Transverse colon (tissue), 4 donors: ENCODE data around the gene BTRC.

Experiments
- EP300 ChIP-seq: sonication (generic); formaldehyde crosslinking; IDR thresholded peaks from one replicate; pipeline ENCODE4 v1.6.1; 2017; ENCODE audit warnings: antibody characterized with exemption, low read depth
- POLR2AphosphoS5 ChIP-seq, 3 donors: sonication (generic); formaldehyde crosslinking; IDR thresholded peaks; one replicate each; pipeline ENCODE4 v1.6.1; 2016; ENCODE audit warnings: antibody characterized with exemption in 3 of 3
- TF ChIP-seq, protein P1 (sequence below), 5 experiments: fragments of 200-600 bp in 3 of 5; fragments of 450-650 bp in 2 of 5; sonication (generic) in 3 of 5; IDR thresholded peaks; 1 replicate in 2 of 5; 2 replicates in 3 of 5; pipeline ENCODE4 v1.5.1; 2016 to 2017; ENCODE audit warnings: antibody characterized with exemption in 5 of 5, inconsistent platforms in 3 of 5, mild to moderate bottlenecking in 2 of 5, moderate library complexity in 1 of 5

DNA sequence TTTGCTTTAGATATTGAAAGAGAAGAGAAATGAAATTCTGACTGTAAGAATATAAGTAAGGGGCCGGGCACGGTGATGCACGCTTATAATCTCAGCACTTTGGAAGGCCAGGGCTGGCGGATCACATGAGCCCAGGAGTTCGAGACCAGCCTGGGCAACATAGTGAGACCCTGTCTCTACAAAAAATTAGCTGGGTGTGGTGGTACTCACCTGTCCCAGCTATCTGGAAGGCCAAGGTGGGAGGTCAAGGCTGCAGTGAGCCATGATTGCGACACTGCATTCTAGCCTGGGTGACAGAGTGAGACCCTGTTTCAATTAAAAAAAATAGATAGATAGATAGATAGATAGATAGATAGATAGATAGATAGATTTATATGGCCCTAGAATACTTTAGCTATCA, 82.3 kb downstream of the BTRC start:
- TF ChIP-seq, protein P1, sequence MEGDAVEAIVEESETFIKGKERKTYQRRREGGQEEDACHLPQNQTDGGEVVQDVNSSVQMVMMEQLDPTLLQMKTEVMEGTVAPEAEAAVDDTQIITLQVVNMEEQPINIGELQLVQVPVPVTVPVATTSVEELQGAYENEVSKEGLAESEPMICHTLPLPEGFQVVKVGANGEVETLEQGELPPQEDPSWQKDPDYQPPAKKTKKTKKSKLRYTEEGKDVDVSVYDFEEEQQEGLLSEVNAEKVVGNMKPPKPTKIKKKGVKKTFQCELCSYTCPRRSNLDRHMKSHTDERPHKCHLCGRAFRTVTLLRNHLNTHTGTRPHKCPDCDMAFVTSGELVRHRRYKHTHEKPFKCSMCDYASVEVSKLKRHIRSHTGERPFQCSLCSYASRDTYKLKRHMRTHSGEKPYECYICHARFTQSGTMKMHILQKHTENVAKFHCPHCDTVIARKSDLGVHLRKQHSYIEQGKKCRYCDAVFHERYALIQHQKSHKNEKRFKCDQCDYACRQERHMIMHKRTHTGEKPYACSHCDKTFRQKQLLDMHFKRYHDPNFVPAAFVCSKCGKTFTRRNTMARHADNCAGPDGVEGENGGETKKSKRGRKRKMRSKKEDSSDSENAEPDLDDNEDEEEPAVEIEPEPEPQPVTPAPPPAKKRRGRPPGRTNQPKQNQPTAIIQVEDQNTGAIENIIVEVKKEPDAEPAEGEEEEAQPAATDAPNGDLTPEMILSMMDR (IDR thresholded peaks at IDR 0.05) = no peak
- TF ChIP-seq EP300 (no peak), POLR2AphosphoS5 (IDR thresholded peaks at IDR 0.05) (no peak)
